HFF-Myc (cell line): ENCODE results near the gene PANK4.

Source experiments
- DNase-seq: peaks from one replicate; pipeline ENCODE4 v3.0.0-alpha.2; 2011; ENCODE audit warnings: low read depth; ENCODE audit errors: extremely low read depth
- H3K4me3 ChIP-seq: replicated peaks from 2 replicates; pipeline ENCODE4 v1.5.1; 2011; ENCODE audit warnings: low read depth, mild to moderate bottlenecking, control low read depth, low read length
- CTCF ChIP-seq: IDR thresholded peaks from 2 replicates; pipeline ENCODE4 v1.5.1; 2012; ENCODE audit warnings: mild to moderate bottlenecking, low read depth, low read length, control low read depth; ENCODE audit errors: missing control alignments

Gene PANK4

GRCh38 chr1:2561898-2562895 is 35.8 kb upstream of the PANK4 start:
- peak; percentile 46 for TF ChIP-seq CTCF
- DNase-seq = no peak
- H3K4me3 ChIP-seq = no peak overlapping the region

- no peak for DNase-seq
- H3K4me3 ChIP-seq = no peak overlapping the region
- TF ChIP-seq CTCF = no peak
Observed at GRCh38 chr1:2561446-2561845, 35.0 kb upstream of the PANK4 start.

- no peak for DNase-seq
- TF ChIP-seq CTCF = no peak
- H3K4me3 ChIP-seq = no peak overlapping the region
Observed at GRCh38 chr1:2560299-2561073, 34.1 kb upstream of the PANK4 start.

GRCh38 chr1:2559509-2560298 is 33.3 kb upstream of the PANK4 start:
- DNase-seq = no peak
- TF ChIP-seq CTCF = no peak
- H3K4me3 ChIP-seq = no peak overlapping the region

- DNase-seq = no peak
- TF ChIP-seq CTCF = no peak
- H3K4me3 ChIP-seq = no peak overlapping the region
Observed at GRCh38 chr1:2558861-2559260, 32.5 kb upstream of the PANK4 start.

GRCh38 chr1:2558420-2558819 is 32.0 kb upstream of the PANK4 start:
- DNase-seq = no peak
- TF ChIP-seq CTCF = no peak
- no peak overlapping the region for H3K4me3 ChIP-seq
